Liver (tissue), 3 donors: ENCODE results near the gene CLIC3.

ENCODE experiments used
- ATF3 ChIP-seq: IDR thresholded peaks from 2 replicates; pipeline ENCODE4 v1.6.1; 2016; ENCODE audit warnings: antibody characterized with exemption
- HNF4A ChIP-seq, 2 donors: conservative IDR thresholded peaks; 2 replicates each; pipeline ENCODE4 v1.6.1; 2016; ENCODE audit warnings: antibody characterized with exemption in 2 of 2, mild to moderate bottlenecking in 2 of 2
- JUND ChIP-seq, 2 donors: IDR thresholded peaks; 2 replicates each; pipeline ENCODE4 v1.6.1; 2016; ENCODE audit warnings: antibody characterized with exemption in 2 of 2
- TF ChIP-seq, protein P1 (sequence below): fragments of 150-350 bp; IDR thresholded peaks from 2 replicates; pipeline ENCODE4 v1.5.1; 2017; ENCODE audit warnings: improper control_type of control experiment, low read depth, low read length; ENCODE audit not compliant: missing input control
- donor health status: healthy.
- donor health status: healthy.

- TF ChIP-seq JUND (IDR thresholded peaks at IDR 0.05) (no peak), ATF3 (no peak), HNF4A (conservative IDR thresholded peaks at IDR 0.05) (no peak)
- TF ChIP-seq, protein P1, sequence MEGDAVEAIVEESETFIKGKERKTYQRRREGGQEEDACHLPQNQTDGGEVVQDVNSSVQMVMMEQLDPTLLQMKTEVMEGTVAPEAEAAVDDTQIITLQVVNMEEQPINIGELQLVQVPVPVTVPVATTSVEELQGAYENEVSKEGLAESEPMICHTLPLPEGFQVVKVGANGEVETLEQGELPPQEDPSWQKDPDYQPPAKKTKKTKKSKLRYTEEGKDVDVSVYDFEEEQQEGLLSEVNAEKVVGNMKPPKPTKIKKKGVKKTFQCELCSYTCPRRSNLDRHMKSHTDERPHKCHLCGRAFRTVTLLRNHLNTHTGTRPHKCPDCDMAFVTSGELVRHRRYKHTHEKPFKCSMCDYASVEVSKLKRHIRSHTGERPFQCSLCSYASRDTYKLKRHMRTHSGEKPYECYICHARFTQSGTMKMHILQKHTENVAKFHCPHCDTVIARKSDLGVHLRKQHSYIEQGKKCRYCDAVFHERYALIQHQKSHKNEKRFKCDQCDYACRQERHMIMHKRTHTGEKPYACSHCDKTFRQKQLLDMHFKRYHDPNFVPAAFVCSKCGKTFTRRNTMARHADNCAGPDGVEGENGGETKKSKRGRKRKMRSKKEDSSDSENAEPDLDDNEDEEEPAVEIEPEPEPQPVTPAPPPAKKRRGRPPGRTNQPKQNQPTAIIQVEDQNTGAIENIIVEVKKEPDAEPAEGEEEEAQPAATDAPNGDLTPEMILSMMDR, result no peak
Measured at GRCh38 chr9:137044502-137045177, 48.3 kb upstream of the CLIC3 start.
